Uterus (tissue), 4 donors: ENCODE results near the gene UBASH3B. TPM values are rescaled to one million over a fixed set of nuclear protein-coding genes. Genes with fewer than 3 reads are reported as not detected.

Experiments used
- DNase-seq, 2 donors: peaks; one replicate each; pipeline ENCODE4 v3.0.0-alpha.2; 2019 to 2020
- H3K27ac ChIP-seq, 2 donors: fragments of 200-600 bp; sonication (generic); 1 replicate in 1 of 2; 2 replicates in 1 of 2; pipeline ENCODE4 v1.5.1; 2016 to 2018
- H3K27me3 ChIP-seq, 2 donors: fragments of 200-600 bp; sonication (generic); one replicate each; pipeline ENCODE4 v1.5.1; 2018 to 2019; ENCODE audit warnings: control low read depth in 1 of 2
- H3K36me3 ChIP-seq, 2 donors: fragments of 200-600 bp; sonication (generic); one replicate each; pipeline ENCODE4 v1.5.1; 2019; ENCODE audit warnings: control low read depth in 1 of 2
- H3K4me1 ChIP-seq, 2 donors: fragments of 200-600 bp; sonication (generic); one replicate each; pipeline ENCODE4 v1.5.1; 2018 to 2019; ENCODE audit warnings: control low read depth in 1 of 2
- H3K4me3 ChIP-seq, 2 donors: fragments of 200-600 bp; sonication (generic); 1 replicate in 1 of 2; 2 replicates in 1 of 2; pipeline ENCODE4 v1.5.1; 2018 to 2019; ENCODE audit warnings: mild to moderate bottlenecking in 1 of 2
- H3K9me3 ChIP-seq, 2 donors: fragments of 200-600 bp; sonication (generic); one replicate each; pipeline ENCODE4 v1.5.1; 2019; ENCODE audit warnings: control low read depth in 1 of 2
- POLR2A ChIP-seq, 2 donors: fragments of 450-650 bp; IDR thresholded peaks; one replicate each; pipeline ENCODE4 v1.6.1; 2016; ENCODE audit warnings: antibody characterized with exemption in 2 of 2, mild to moderate bottlenecking in 1 of 2, moderate library complexity in 1 of 2
- intact Hi-C: fragments of 100-400 bp; cut with DNase I; formaldehyde crosslinking; loops from one replicate; pipeline ENCODE4 v1.15.1; 2023; ENCODE audit warnings: low total_unique reads
- total RNA-seq, 4 donors: library from RNA; depleted of rRNA in 3 of 4; stranded (reverse); fragments of >200 nt in 3 of 4; gene quantifications; one replicate each; pipeline versions ENCODE4 v1.1.0 to v1.2.4, GENCODE V29; 2014 to 2023
- TF ChIP-seq, protein P1 (sequence below), 4 experiments: fragments of 200-600 bp in 2 of 4; fragments of 450-650 bp in 2 of 4; sonication (generic) in 2 of 4; IDR thresholded peaks; one replicate each; pipeline ENCODE4 v1.5.1; 2016 to 2019; ENCODE audit warnings: antibody characterized with exemption in 4 of 4, mild to moderate bottlenecking in 2 of 4, moderate library complexity in 1 of 4
- donor health status: DM: yes; HTN: yes; CAD: no.

The UBASH3B gene
- total RNA-seq, 4 donors from 2014 or later, result under 0.01 to 5.8 (median 2.0) TPM

GRCh38 chr11:122747351-122747781 is 91.8 kb downstream of the UBASH3B start:
- H3K27ac ChIP-seq, result no peak overlapping the region
- H3K4me1 ChIP-seq, result no peaks in the 10 kb centered on the region
- intact Hi-C loops, result no loop called here
- H3K4me3 ChIP-seq, result no peak overlapping the region
- no peaks in the 10 kb centered on the region for H3K36me3 ChIP-seq
- no peaks in the 10 kb centered on the region for H3K27me3 ChIP-seq
- TF ChIP-seq, protein P1, sequence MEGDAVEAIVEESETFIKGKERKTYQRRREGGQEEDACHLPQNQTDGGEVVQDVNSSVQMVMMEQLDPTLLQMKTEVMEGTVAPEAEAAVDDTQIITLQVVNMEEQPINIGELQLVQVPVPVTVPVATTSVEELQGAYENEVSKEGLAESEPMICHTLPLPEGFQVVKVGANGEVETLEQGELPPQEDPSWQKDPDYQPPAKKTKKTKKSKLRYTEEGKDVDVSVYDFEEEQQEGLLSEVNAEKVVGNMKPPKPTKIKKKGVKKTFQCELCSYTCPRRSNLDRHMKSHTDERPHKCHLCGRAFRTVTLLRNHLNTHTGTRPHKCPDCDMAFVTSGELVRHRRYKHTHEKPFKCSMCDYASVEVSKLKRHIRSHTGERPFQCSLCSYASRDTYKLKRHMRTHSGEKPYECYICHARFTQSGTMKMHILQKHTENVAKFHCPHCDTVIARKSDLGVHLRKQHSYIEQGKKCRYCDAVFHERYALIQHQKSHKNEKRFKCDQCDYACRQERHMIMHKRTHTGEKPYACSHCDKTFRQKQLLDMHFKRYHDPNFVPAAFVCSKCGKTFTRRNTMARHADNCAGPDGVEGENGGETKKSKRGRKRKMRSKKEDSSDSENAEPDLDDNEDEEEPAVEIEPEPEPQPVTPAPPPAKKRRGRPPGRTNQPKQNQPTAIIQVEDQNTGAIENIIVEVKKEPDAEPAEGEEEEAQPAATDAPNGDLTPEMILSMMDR (IDR thresholded peaks at IDR 0.05), result no peak
- TF ChIP-seq POLR2A (IDR thresholded peaks at IDR 0.05), result no peak
- no peaks in the 10 kb centered on the region for H3K9me3 ChIP-seq
- no peak for DNase-seq

- intact Hi-C loops, result no loop called here
- TF ChIP-seq, protein P1 (IDR thresholded peaks at IDR 0.05), result no peak
- no peak for TF ChIP-seq POLR2A (IDR thresholded peaks at IDR 0.05)
- DNase-seq, result no peak
- H3K4me3 ChIP-seq, result no peak overlapping the region
- H3K27ac ChIP-seq, result no peak overlapping the region
- no peaks in the 10 kb centered on the region for H3K9me3 ChIP-seq
- no peaks in the 10 kb centered on the region for H3K27me3 ChIP-seq
- no peaks in the 10 kb centered on the region for H3K36me3 ChIP-seq
- H3K4me1 ChIP-seq, result no peaks in the 10 kb centered on the region
Observed at GRCh38 chr11:122749005-122749687, 93.6 kb downstream of the UBASH3B start.

DNA sequence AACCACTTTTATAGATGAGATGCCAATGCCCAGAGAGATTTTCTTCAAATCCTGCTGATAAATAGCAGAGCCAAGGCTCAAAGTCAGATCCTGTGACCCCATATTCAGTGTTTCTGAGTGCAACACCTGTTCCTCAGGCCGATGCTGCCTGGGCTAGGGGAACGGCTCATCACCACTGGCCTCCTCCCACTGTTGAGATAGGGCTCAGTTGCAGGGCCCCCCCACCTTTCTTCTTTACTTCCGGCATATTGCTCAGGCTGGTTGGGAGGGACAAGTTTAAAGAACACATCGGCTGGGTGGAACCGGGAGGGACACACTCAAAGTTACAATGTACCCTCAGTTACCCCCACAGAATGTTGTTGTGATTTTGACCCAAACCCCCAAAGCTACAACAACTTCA is 94.5 kb downstream of the UBASH3B start:
- no peak overlapping the region for H3K4me3 ChIP-seq
- intact Hi-C loops, result no loop called here
- H3K27ac ChIP-seq, result no peak overlapping the region
- DNase-seq, result no peak
- H3K4me1 ChIP-seq, result no peaks in the 10 kb centered on the region
- no peaks in the 10 kb centered on the region for H3K27me3 ChIP-seq
- H3K36me3 ChIP-seq, result no peaks in the 10 kb centered on the region
- H3K9me3 ChIP-seq, result no peaks in the 10 kb centered on the region
- TF ChIP-seq, protein P1 (IDR thresholded peaks at IDR 0.05), result no peak
- TF ChIP-seq POLR2A (IDR thresholded peaks at IDR 0.05), result no peak

DNA sequence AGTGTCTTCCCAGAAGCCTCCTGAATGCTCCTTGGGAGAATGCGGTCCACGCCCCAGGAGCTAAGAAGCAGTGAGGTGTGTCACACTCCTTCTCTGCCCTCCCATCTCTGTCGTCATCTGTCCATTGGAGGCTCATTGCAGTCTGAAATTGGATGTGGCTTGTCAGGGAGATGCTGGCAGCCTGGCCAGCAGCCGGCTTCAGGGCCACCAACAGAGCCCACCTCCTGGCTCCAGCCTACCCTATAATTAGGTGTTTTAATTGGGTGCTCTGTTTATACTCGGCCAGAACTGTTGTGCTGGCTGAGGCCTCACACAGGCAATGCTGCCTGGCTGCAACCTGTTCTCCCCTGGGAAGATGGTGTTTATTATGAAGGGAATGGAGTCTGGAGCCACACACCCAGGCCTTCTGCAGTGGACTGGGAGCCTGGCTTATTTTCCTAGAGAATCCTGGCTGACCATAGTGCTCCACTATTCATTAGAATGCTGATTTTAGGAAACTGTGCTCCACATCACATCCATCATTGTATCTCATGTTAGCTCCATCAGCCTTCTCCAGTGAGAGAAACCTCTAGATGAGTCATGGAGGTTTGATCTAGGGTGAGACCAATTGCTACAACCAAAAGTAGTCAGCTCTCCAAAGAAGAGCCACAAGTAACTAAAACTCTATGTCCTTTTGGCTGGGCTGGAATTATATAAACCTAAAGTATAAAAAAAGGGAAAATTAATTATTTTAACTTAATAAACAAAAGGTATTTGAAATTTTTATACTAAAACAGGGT is 96.0 kb downstream of the UBASH3B start:
- intact Hi-C loops, result no loop called here
- Histone ChIP-seq H3K4me3 (no peak overlapping the region), H3K27me3 (no peaks in the 10 kb centered on the region), H3K9me3 (no peaks in the 10 kb centered on the region), H3K36me3 (no peaks in the 10 kb centered on the region), H3K27ac (no peak overlapping the region), H3K4me1 (no peaks in the 10 kb centered on the region)
- TF ChIP-seq, protein P1 (IDR thresholded peaks at IDR 0.05), result no peak
- TF ChIP-seq POLR2A (IDR thresholded peaks at IDR 0.05), result no peak
- no peak for DNase-seq

GRCh38 chr11:122754028-122754427 is 98.5 kb downstream of the UBASH3B start:
- no peak overlapping the region for H3K27ac ChIP-seq
- H3K36me3 ChIP-seq, result no peaks in the 10 kb centered on the region
- TF ChIP-seq POLR2A (IDR thresholded peaks at IDR 0.05), result no peak
- TF ChIP-seq, protein P1 (IDR thresholded peaks at IDR 0.05), result no peak
- H3K4me3 ChIP-seq, result no peak overlapping the region
- no peak for DNase-seq
- intact Hi-C loops, result no loop called here
- H3K4me1 ChIP-seq, result no peaks in the 10 kb centered on the region
- no peaks in the 10 kb centered on the region for H3K27me3 ChIP-seq
- no peaks in the 10 kb centered on the region for H3K9me3 ChIP-seq
